D341Med (cell line): ENCODE measurements around the gene CASP3.
"Not testable (repeated sequence)": the region's sequence is repeated elsewhere in the genome, so short reads cannot be mapped to it uniquely, and the experiment has no call there.

ENCODE experiments used
- DNase-seq: peaks from one replicate; pipeline ENCODE4 v3.0.0; 2012; ENCODE audit warnings: low spot score

Gene CASP3

GRCh38 chr4:184635381-184635780 is 13.9 kb downstream of the CASP3 start:
- no peak for DNase-seq

GRCh38 chr4:184632842-184633241 is 16.4 kb downstream of the CASP3 start:
- DNase-seq, result no peak

GRCh38 chr4:184628103-184628502 is 21.1 kb downstream of the CASP3 start:
- DNase-seq, result no peak

GRCh38 chr4:184625783-184626596 is 23.3 kb downstream of the CASP3 start:
- DNase-seq, result not testable (repeated sequence)

GRCh38 chr4:184624972-184625554 is 24.2 kb downstream of the CASP3 start:
- no peak for DNase-seq

GRCh38 chr4:184624504-184624903 is 24.7 kb downstream of the CASP3 start:
- DNase-seq, result not testable (repeated sequence)

- no peak for DNase-seq
Measured at GRCh38 chr4:184621518-184621917, 27.7 kb downstream of the CASP3 start.

- DNase-seq, result no peak
Measured at GRCh38 chr4:184620212-184620867, 28.9 kb downstream of the CASP3 start.

GRCh38 chr4:184617600-184618196 is 31.5 kb downstream of the CASP3 start:
- no peak for DNase-seq

- DNase-seq, result no peak
Measured at GRCh38 chr4:184616633-184617551, 32.4 kb downstream of the CASP3 start.

- DNase-seq, result not testable (repeated sequence)
Measured at GRCh38 chr4:184616168-184616567, 33.1 kb downstream of the CASP3 start.

- DNase-seq, result no peak
Measured at GRCh38 chr4:184614509-184614908, 34.7 kb downstream of the CASP3 start.

GRCh38 chr4:184613405-184613804 is 35.8 kb downstream of the CASP3 start:
- no peak for DNase-seq

GRCh38 chr4:184612074-184612473 is 37.2 kb downstream of the CASP3 start:
- DNase-seq, result no peak

- DNase-seq, result not testable (repeated sequence)
Measured at GRCh38 chr4:184607429-184607828, 41.8 kb downstream of the CASP3 start.

- not testable (repeated sequence) for DNase-seq
Measured at GRCh38 chr4:184602857-184603256, 46.4 kb downstream of the CASP3 start.

- not testable (repeated sequence) for DNase-seq
Measured at GRCh38 chr4:184600982-184601381, 48.3 kb downstream of the CASP3 start.

GRCh38 chr4:184599492-184600135 is 49.6 kb downstream of the CASP3 start:
- DNase-seq, result no peak

- no peak for DNase-seq
Measured at GRCh38 chr4:184598753-184599491, 50.3 kb downstream of the CASP3 start.

- DNase-seq, result no peak
Measured at GRCh38 chr4:184596617-184597185, 52.5 kb downstream of the CASP3 start.
